Fibroblast of villous mesenchyme (primary cell): ENCODE measurements around the gene DENND2A. TPM values are rescaled to one million over a fixed set of nuclear protein-coding genes. Genes with fewer than 3 reads are reported as not detected.

Source experiments
- DNase-seq: peaks from one replicate; pipeline ENCODE4 v3.0.0-alpha.2; 2010; ENCODE audit warnings: low read depth
- H3K4me3 ChIP-seq: 2 replicates; pipeline ENCODE4 v1.5.1; 2011; ENCODE audit warnings: low read depth, mild to moderate bottlenecking, low read length
- total RNA-seq: library from RNA; depleted of rRNA; stranded (reverse); fragments of >200 nt; gene quantifications from 2 replicates; pipeline ENCODE4 v1.2.3, GENCODE V29; 2012
- TF ChIP-seq, protein P1 (sequence below): IDR thresholded peaks from 2 replicates; pipeline ENCODE4 v1.5.1; 2012; ENCODE audit warnings: low read depth, mild to moderate bottlenecking, low read length; ENCODE audit not compliant: insufficient read depth

DENND2A gene
- total RNA-seq, 1 donor: 25.5 TPM

DNA sequence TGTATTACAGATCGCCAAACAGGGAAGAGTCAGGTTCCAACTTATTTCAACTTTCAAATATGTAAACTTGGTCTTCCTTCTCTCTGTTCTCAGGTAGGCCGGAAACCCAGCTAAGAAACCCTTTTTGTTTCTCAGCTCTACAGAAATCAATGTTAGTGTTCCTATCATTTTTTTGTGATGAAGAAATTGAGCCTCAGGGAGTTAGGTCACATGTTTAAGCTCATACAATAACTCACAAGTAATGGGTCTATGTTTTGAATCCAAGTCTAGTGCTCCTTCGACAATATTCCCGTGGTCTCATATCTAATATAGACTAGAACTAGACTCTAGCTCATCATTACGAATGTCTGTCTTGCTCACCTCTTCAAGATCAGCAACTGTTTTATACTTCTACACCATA is 22.3 kb downstream of the DENND2A start:
- DNase-seq: no peak
- TF ChIP-seq, protein P1, sequence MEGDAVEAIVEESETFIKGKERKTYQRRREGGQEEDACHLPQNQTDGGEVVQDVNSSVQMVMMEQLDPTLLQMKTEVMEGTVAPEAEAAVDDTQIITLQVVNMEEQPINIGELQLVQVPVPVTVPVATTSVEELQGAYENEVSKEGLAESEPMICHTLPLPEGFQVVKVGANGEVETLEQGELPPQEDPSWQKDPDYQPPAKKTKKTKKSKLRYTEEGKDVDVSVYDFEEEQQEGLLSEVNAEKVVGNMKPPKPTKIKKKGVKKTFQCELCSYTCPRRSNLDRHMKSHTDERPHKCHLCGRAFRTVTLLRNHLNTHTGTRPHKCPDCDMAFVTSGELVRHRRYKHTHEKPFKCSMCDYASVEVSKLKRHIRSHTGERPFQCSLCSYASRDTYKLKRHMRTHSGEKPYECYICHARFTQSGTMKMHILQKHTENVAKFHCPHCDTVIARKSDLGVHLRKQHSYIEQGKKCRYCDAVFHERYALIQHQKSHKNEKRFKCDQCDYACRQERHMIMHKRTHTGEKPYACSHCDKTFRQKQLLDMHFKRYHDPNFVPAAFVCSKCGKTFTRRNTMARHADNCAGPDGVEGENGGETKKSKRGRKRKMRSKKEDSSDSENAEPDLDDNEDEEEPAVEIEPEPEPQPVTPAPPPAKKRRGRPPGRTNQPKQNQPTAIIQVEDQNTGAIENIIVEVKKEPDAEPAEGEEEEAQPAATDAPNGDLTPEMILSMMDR: no peak
- no peak overlapping the region for H3K4me3 ChIP-seq

DNA sequence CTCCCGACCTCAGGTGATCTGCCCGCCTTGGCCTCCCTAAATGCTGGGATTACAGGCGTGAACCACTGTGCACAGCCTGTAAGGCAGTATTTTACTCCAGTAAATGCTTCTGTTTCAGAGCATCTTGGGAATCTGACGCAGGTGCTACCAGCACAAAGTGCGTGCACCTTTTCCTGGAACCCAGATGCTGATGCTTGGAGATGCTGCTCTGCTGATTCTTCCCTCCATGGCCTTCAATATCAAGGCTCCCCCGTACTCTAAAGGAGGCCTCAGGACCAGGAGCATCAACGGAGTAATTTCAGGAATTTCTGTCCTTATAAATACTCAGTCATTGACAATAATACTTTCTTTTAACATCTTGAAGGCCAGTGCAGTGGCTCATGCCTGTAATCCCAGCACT is 23.5 kb downstream of the DENND2A start:
- no peak overlapping the region for H3K4me3 ChIP-seq
- DNase-seq: no peak
- TF ChIP-seq, protein P1: no peak

DNA sequence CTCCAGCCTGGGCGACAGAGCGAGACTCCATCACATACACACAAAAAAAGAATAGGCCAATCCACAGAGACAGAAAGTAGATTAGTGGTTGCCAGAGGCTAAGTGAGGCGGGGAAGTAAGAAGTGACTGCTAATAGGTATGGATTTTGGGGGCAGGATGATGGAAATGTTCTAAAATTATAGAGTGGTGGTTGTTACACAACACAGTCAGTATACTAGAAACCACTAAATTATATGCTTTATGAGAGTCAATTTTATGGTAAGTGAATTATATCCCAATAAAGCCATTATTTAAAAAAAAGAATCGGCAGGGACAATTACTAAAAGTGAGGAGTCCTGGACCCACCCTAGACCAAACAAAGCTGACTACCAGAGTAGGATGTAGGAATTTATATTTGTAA is 24.3 kb downstream of the DENND2A start:
- H3K4me3 ChIP-seq: no peak overlapping the region
- no peak for DNase-seq
- TF ChIP-seq, protein P1: no peak

DNA sequence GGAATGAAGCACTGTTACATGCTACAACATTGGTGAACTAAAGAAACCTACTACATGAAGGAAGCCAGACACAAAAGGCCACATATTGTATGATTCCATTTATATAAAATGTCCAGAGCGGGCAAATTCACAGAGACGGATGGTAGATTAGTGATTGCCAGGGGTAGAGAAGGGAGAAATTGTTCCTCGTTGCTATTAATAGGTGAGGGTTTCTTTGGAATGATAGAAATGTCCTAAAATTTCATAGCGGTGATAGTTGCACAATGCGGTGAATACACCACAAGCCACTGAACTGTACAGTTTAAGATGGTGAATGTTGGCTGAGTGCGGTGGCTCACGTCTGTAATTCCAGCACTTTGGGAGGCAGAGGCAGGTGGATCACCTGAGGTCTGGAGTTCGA is 29.0 kb downstream of the DENND2A start:
- no peak overlapping the region for H3K4me3 ChIP-seq
- TF ChIP-seq, protein P1: no peak
- DNase-seq: no peak

DNA sequence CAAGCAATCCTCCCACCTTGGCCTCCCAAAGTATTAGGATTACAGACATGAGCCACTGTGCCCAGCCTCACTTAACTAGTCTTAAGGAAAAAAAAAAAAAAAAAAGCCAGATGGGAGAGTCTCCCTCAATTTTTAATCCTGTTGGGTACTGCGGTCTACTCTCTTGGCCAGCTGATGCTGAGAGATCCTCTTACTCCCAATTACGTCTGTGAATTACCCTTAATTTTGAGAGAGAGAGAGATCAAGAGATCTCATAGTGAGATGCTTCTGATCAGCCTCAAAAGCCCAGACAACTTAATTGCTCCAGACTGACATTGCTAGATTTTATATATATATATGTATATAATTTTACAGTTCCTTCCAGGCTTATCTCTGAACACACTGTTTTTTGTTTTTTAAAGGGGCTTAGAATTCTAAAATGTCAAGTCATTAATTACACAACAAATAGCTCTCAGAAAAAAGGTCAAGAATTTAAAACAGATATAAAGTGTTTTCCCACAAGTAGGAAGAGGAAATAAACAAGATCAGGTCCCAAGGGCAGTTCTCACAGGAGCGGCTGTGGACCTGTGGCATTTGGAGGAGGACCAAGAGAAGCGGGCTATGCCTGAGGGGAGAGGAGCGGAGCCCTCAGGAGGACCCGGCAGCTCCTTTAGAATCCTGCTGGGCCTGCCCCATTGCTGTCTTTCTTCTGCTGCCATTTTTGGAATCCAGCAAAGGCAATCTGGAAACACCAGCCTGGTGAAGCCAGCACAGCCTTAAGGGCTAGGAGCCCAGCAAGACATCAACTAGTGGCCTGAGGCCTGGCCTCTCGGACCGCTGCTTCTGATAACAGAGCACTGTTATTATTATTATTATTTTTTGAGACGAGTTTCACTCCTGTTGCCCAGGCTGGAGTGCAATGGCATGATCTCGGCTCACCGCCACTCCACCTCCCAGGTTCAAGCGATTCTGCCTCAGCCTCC is 30.1 kb downstream of the DENND2A start:
- TF ChIP-seq, protein P1: no peak
- no peak overlapping the region for H3K4me3 ChIP-seq
- peak; percentile 79 for DNase-seq

DNA sequence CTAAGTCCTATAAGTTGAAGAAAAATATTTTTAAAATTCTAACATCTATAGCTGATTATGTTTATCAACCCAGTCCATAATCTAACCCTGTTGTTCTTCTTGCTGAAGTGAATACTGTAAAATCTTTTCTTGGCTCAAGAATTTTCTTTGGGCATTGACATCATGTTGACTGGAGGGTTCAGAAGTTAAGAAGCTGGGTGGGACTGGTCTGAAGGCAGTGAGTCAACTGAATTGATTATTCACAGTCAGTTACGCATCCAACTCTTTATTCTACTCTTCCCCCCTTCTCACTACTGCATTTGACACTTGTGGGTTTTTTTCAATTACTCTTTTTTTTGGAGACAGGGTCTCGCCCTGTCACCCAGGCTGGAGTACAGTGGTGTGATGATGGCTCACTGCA is 31.0 kb downstream of the DENND2A start:
- no peak for DNase-seq
- TF ChIP-seq, protein P1: no peak
- H3K4me3 ChIP-seq: no peak overlapping the region

DNA sequence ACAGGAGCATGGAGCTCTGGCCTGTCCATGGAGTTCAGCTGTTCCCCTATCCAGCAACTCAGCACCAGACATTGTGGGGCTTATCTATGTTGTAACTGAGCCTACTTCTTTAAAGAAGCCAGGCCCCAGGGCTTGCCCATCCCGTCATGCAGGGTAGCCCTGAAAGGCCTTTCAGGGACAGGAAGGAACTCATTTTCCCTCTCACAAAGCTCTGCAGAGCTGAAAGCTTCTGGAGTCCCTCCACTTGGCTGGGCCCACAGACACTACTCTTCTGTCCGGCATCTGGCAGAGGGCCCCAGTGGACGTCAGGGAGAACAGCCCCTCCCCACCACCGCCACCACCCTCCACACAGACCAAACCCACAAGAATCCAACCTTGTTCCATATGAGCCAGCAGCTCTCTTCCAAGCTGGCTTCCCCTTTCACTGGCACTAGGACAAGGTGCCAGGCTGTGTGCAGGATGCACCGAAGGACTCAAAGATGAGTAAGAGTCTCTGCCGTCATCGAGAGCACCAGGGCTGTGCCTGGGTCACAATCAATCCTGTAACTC is 33.1 kb downstream of the DENND2A start:
- TF ChIP-seq, protein P1: no peak
- no peak overlapping the region for H3K4me3 ChIP-seq
- peak; percentile 60 for DNase-seq
